Loucy (cell line): Measurements from ENCODE around the gene UTP4.

Source experiments
- CTCF ChIP-seq: fragments of 200-600 bp; sonication (generic); conservative IDR thresholded peaks from 2 replicates; pipeline ENCODE4 v1.5.1; 2014; ENCODE audit warnings: mild to moderate bottlenecking, antibody characterized with exemption, low read length
- EZH2phosphoT487 ChIP-seq: fragments of 200-600 bp; IDR thresholded peaks from 2 replicates; pipeline ENCODE4 v1.6.1; 2018; ENCODE audit warnings: antibody characterized with exemption, mild to moderate bottlenecking, moderate library complexity, borderline replicate concordance

DNA sequence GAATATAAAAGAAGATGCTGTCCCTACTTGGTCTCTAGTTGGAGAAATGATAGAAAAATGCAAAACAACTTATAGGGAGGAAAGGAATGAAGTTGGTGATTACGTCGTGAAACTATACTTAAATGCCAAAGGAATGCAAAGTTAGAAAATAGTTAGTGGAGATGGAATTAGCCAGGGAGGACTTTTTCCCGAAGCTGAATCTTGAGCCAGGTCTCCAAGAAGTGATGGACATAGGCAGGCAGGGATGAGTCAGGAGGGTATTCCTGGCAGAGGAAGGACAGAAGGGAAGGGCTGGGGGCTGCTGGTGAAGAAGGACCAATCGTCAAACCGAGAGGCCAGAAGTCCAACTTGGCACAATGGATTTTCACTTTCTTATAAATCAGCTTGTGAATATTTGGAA, 56.3 kb downstream of the UTP4 start:
- TF ChIP-seq CTCF (no peak), EZH2phosphoT487 (no peak)
